ENCODE results near the gene TTLL5.
"Not testable (repeated sequence)": the region's sequence is repeated elsewhere in the genome, so short reads cannot be mapped to it uniquely, and the experiment has no call there.

TTLL5 gene

GRCh38 chr14:75649773-75650172 is 11.3 kb upstream of the TTLL5 start:
- no peak for DNase-seq (ENCODE audit: low read depth in 1 of 2, low spot score in 1 of 2)

GRCh38 chr14:75650253-75651058 is 10.6 kb upstream of the TTLL5 start:
- DNase-seq (ENCODE audit: low read depth in 1 of 2, low spot score in 1 of 2) = no peak

GRCh38 chr14:75653563-75653962 is 7.5 kb upstream of the TTLL5 start:
- DNase-seq (ENCODE audit: low read depth in 1 of 2, low spot score in 1 of 2) = no peak

- peak; percentile 70 to 75 for DNase-seq (ENCODE audit: low read depth in 1 of 2, low spot score in 1 of 2)
Measured at GRCh38 chr14:75654127-75654732, 6.8 kb upstream of the TTLL5 start.

- no peak for DNase-seq (ENCODE audit: low read depth in 1 of 2, low spot score in 1 of 2)
Measured at GRCh38 chr14:75655235-75655634, 5.8 kb upstream of the TTLL5 start.

GRCh38 chr14:75657331-75657730 is 3.7 kb upstream of the TTLL5 start:
- no peak for DNase-seq (ENCODE audit: low read depth in 1 of 2, low spot score in 1 of 2)

- DNase-seq (ENCODE audit: low read depth in 1 of 2, low spot score in 1 of 2) = no peak
Measured at GRCh38 chr14:75658957-75659356, 2.1 kb upstream of the TTLL5 start.

GRCh38 chr14:75660238-75660629 is 812 bp upstream of the TTLL5 start:
- no peak for DNase-seq (ENCODE audit: low read depth in 1 of 2, low spot score in 1 of 2)

GRCh38 chr14:75661499-75661814 is 411 bp downstream of the TTLL5 start:
- no peak for DNase-seq (ENCODE audit: low read depth in 1 of 2, low spot score in 1 of 2)

- DNase-seq (ENCODE audit: low read depth in 1 of 2, low spot score in 1 of 2) = no peak
Measured at GRCh38 chr14:75662966-75663365, 1.9 kb downstream of the TTLL5 start.

- DNase-seq (ENCODE audit: low read depth in 1 of 2, low spot score in 1 of 2) = no peak
Measured at GRCh38 chr14:75667099-75667765, 6.2 kb downstream of the TTLL5 start.

- no peak for DNase-seq (ENCODE audit: low read depth in 1 of 2, low spot score in 1 of 2)
Measured at GRCh38 chr14:75672605-75673192, 11.7 kb downstream of the TTLL5 start.

- no peak for DNase-seq (ENCODE audit: low read depth in 1 of 2, low spot score in 1 of 2)
Measured at GRCh38 chr14:75673345-75674035, 12.4 kb downstream of the TTLL5 start.

GRCh38 chr14:75675265-75675960 is 14.4 kb downstream of the TTLL5 start:
- DNase-seq (ENCODE audit: low read depth in 1 of 2, low spot score in 1 of 2) = no peak

- DNase-seq (ENCODE audit: low read depth in 1 of 2, low spot score in 1 of 2) = no peak
Measured at GRCh38 chr14:75685910-75686309, 24.9 kb downstream of the TTLL5 start.

GRCh38 chr14:75689012-75689411 is 28.0 kb downstream of the TTLL5 start:
- no peak for DNase-seq (ENCODE audit: low read depth in 1 of 2, low spot score in 1 of 2)

- no peak for DNase-seq (ENCODE audit: low read depth in 1 of 2, low spot score in 1 of 2)
Measured at GRCh38 chr14:75690010-75690409, 29.0 kb downstream of the TTLL5 start.

- DNase-seq (ENCODE audit: low read depth in 1 of 2, low spot score in 1 of 2) = not testable (repeated sequence)
Measured at GRCh38 chr14:75695025-75695424, 34.0 kb downstream of the TTLL5 start.

GRCh38 chr14:75697386-75697785 is 36.3 kb downstream of the TTLL5 start:
- DNase-seq (ENCODE audit: low read depth in 1 of 2, low spot score in 1 of 2) = no peak

GRCh38 chr14:75697918-75698317 is 36.9 kb downstream of the TTLL5 start:
- no peak for DNase-seq (ENCODE audit: low read depth in 1 of 2, low spot score in 1 of 2)

GRCh38 chr14:75699331-75699730 is 38.3 kb downstream of the TTLL5 start:
- DNase-seq (ENCODE audit: low read depth in 1 of 2, low spot score in 1 of 2) = no peak

All from activated T-helper 1 cell treated with anti-CD3 and anti-CD28 coated beads, Interleukin-2, amount 50 U/mL, for 16 hours (primary cell).